Smooth muscle cell (in vitro differentiated cells): ENCODE measurements around the gene MRPS27. TPM values are rescaled to one million over a fixed set of nuclear protein-coding genes. Genes with fewer than 3 reads are reported as not detected.

Experiments
- DNase-seq: peaks from one replicate; lab custom pipeline; 2025; ENCODE audit not compliant: unreplicated experiment; lab: John Stamatoyannopoulos, UW
- H2AFZ ChIP-seq: fragments of 200-600 bp; sonication (generic); 2 replicates; pipeline ENCODE4 v1.6.0; 2016; ENCODE audit warnings: antibody characterized with exemption, low read depth, mild to moderate bottlenecking
- H3F3A ChIP-seq: fragments of 200-600 bp; sonication (generic); 2 replicates; pipeline ENCODE4 v1.6.0; 2017; ENCODE audit warnings: antibody characterized with exemption, low read depth
- H3K27ac ChIP-seq: fragments of 200-600 bp; sonication (generic); 2 replicates; pipeline ENCODE4 v1.5.1; 2016; ENCODE audit warnings: low read depth, mild to moderate bottlenecking
- H3K27me3 ChIP-seq: fragments of 200-600 bp; sonication (generic); 2 replicates; pipeline ENCODE4 v1.6.1; 2016; ENCODE audit warnings: low read depth, mild to moderate bottlenecking
- H3K36me3 ChIP-seq: fragments of 200-600 bp; sonication (generic); 2 replicates; pipeline ENCODE4 v1.5.1; 2016; ENCODE audit warnings: low read depth
- H3K4me1 ChIP-seq: fragments of 200-600 bp; sonication (generic); 2 replicates; pipeline ENCODE4 v1.5.1; 2016; ENCODE audit warnings: low read depth
- H3K4me2 ChIP-seq: fragments of 200-600 bp; sonication (generic); 2 replicates; pipeline ENCODE4 v1.6.0; 2016; ENCODE audit warnings: mild to moderate bottlenecking
- H3K4me3 ChIP-seq: fragments of 200-600 bp; sonication (generic); 2 replicates; pipeline ENCODE4 v1.5.1; 2016; ENCODE audit warnings: mild to moderate bottlenecking
- H3K79me2 ChIP-seq: fragments of 200-600 bp; sonication (generic); 2 replicates; pipeline ENCODE4 v1.6.0; 2016; ENCODE audit warnings: low read depth, mild to moderate bottlenecking
- H3K9ac ChIP-seq: fragments of 200-600 bp; sonication (generic); 2 replicates; pipeline ENCODE4 v1.6.0; 2016; ENCODE audit warnings: low read depth
- H3K9me3 ChIP-seq: fragments of 200-600 bp; sonication (generic); replicated peaks from 2 replicates; pipeline ENCODE4 v1.5.1; 2016; ENCODE audit warnings: low read depth
- H4K20me1 ChIP-seq: fragments of 200-600 bp; sonication (generic); 2 replicates; pipeline ENCODE4 v1.6.0; 2016; ENCODE audit warnings: low read depth
- WGBS: methylation state at CpG from one replicate; pipeline ENCODE4 v1.1.7; 2016; ENCODE audit warnings: low lambda C conversion rate; 5-methylcytosine and 5-hydroxymethylcytosine counted together
- polyA plus RNA-seq: library from polyadenylated mRNA; unstranded; fragments of >200 nt; fragmentation: Nextera tagmentation; extraction: Ambion mirVana; gene quantifications from 2 replicates; pipeline ENCODE4 v1.2.1, GENCODE V29; 2016
- total RNA-seq: library from RNA; depleted of rRNA; stranded (reverse); fragments of >200 nt; gene quantifications from 2 replicates; pipeline ENCODE4 v1.2.3, GENCODE V29; 2014
- TF ChIP-seq, protein P1 (sequence below): fragments of 200-600 bp; sonication (generic); IDR thresholded peaks from 2 replicates; pipeline ENCODE4 v1.5.1; 2017; ENCODE audit warnings: borderline replicate concordance, mild to moderate bottlenecking, antibody characterized with exemption; ENCODE audit not compliant: insufficient read depth, poor library complexity, severe bottlenecking

Gene MRPS27
- total and polyA plus RNA-seq, 2 experiments from 2014 or later = 36.7 to 38.3 TPM

DNA sequence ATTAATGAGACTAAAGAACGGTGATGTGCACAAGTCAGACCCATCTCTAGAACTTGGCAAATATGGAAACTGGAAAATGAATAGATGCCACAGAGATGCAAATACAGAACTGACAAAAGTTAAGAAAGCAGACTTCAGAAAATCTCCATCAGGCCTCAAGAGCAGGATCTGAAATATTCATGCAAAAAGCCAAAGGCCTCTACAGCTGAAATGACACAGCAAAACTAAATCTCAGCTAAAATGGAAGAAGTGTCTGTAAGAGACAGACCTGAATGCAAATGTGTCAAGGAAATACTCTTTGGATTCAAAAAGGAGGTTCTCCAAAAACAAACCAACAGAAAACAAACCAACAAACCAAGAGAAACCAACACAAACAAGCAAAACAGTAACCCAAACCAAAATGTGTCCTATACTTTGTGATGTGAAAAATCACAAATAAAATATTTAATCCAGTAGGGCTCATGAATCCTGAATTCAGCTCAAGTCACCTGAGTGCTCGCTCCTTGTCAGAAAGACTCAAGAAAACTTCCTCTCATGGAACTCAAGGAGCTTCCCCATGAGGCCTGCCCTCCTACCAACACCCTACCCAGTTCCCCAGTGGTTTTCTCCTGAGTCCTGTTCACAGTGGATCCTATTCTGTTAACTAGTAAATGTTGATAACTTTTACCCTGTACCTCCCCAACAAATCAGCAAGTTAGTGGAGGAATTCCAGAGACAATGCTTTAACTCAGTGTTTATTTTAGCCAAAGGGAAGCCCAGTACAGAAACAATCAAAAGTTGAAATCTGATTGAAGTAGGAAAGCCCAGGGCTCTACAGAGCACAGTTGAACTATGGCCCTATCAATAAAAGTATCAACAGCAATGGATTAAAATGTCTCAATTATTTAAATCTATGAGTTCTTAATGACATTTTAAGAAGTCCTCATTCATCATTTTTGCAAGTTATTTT is 14.6 kb downstream of the MRPS27 start:
- Histone ChIP-seq H3K79me2 (peaks cover 57% of the 10 kb centered on the region), H3K4me1 (peaks cover 37% of the 10 kb centered on the region), H3K27ac (peak overlapping the region; percentile 17), H3K4me2 (no peak overlapping the region), H3K9me3 (no peaks in the 10 kb centered on the region), H3K27me3 (no peaks in the 10 kb centered on the region), H3K36me3 (no peaks in the 10 kb centered on the region), H3K4me3 (no peak overlapping the region), H3K9ac (no peak overlapping the region), H2AFZ (no peak overlapping the region), H4K20me1 (no peaks in the 10 kb centered on the region), H3F3A (peaks cover 18% of the 10 kb centered on the region)
- WGBS = 99% methylated on average over 2 of the region's 2 CpGs
- no peak for DNase-seq
- TF ChIP-seq, protein P1, sequence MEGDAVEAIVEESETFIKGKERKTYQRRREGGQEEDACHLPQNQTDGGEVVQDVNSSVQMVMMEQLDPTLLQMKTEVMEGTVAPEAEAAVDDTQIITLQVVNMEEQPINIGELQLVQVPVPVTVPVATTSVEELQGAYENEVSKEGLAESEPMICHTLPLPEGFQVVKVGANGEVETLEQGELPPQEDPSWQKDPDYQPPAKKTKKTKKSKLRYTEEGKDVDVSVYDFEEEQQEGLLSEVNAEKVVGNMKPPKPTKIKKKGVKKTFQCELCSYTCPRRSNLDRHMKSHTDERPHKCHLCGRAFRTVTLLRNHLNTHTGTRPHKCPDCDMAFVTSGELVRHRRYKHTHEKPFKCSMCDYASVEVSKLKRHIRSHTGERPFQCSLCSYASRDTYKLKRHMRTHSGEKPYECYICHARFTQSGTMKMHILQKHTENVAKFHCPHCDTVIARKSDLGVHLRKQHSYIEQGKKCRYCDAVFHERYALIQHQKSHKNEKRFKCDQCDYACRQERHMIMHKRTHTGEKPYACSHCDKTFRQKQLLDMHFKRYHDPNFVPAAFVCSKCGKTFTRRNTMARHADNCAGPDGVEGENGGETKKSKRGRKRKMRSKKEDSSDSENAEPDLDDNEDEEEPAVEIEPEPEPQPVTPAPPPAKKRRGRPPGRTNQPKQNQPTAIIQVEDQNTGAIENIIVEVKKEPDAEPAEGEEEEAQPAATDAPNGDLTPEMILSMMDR = no peak

DNA sequence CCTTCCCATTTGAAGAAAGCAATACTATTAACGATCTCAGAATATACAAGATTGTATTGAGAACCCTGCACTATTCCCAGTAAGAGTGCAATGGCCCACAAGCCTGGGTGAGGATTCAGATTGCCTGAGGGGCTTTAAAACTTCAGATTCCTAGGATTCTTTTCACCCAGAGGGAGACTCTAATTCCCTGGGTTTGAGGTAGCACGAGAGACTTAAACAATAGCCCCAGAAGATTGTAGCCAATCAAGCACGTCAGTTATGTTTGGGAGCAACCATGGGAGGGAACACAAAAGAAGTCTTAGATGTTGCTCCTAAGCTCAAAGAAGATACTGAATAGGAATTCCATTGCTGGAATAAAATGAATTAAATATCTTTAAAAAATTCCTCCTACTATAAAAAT is 17.9 kb downstream of the MRPS27 start:
- Histone ChIP-seq H3K4me2 (no peak overlapping the region), H2AFZ (no peak overlapping the region), H3K9ac (no peak overlapping the region), H3K79me2 (peaks cover 68% of the 10 kb centered on the region), H3K27me3 (no peaks in the 10 kb centered on the region), H3K36me3 (peaks cover 3% of the 10 kb centered on the region), H3K4me1 (peaks cover 37% of the 10 kb centered on the region), H3K27ac (no peak overlapping the region), H3K9me3 (no peaks in the 10 kb centered on the region), H3K4me3 (no peak overlapping the region), H4K20me1 (no peaks in the 10 kb centered on the region), H3F3A (peaks cover 5% of the 10 kb centered on the region)
- DNase-seq = no peak
- TF ChIP-seq, protein P1 = no peak
- WGBS = 47% methylated on average over 3 of the region's 3 CpGs

GRCh38 chr5:72301557-72301956 is 18.5 kb downstream of the MRPS27 start:
- Histone ChIP-seq H3K27me3 (no peaks in the 10 kb centered on the region), H3K36me3 (peaks cover 4% of the 10 kb centered on the region), H3K79me2 (peaks cover 65% of the 10 kb centered on the region), H3K4me3 (no peak overlapping the region), H2AFZ (no peak overlapping the region), H3K4me2 (no peak overlapping the region), H3K27ac (no peak overlapping the region), H3F3A (no peaks in the 10 kb centered on the region), H4K20me1 (no peaks in the 10 kb centered on the region), H3K4me1 (peaks cover 37% of the 10 kb centered on the region), H3K9ac (no peak overlapping the region), H3K9me3 (no peaks in the 10 kb centered on the region)
- TF ChIP-seq, protein P1 = no peak
- 88% methylated on average over 6 of the region's 6 CpGs for WGBS
- DNase-seq = no peak
